ENCODE results near the gene ERBB4. TPM values are rescaled to one million over a fixed set of nuclear protein-coding genes. Genes with fewer than 3 reads are reported as not detected.

ERBB4 gene
- total and polyA plus RNA-seq, 2 of the 8 experiments (the other 6 are each of a cell fraction or from before 2014, with no cell fraction given) = 0.34 to 1.3 TPM

DNA sequence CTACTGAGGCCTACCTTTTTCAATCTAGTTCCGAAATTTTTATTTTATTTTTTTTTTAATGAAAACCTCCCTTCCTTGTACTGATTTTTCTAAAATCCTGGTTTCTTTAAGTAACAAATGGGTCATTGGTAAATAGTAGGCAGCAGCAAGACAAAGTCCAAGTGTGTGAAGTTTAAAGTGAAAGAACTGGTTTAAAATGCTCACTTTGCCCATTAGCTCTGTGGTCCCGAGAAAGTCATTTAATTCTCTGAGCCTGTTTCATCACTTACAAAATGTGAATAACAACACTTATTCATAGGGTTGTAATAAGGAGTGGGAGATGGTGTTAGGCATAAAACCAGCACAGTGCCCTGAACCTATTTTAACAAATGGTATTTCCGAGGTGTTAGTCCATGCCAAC is 426.2 kb downstream of the ERBB4 start:
- H4K5ac ChIP-seq (ENCODE audit: insufficient read length, low read depth, low read length) = no peak overlapping the region
- no peaks in the 10 kb centered on the region for H4K20me1 ChIP-seq (replicated peaks in 1 of 2; ENCODE audit: control insufficient read depth in 1 of 2, insufficient read depth in 2 of 2, low read length in 2 of 2)
- no peak overlapping the region for H2AK5ac ChIP-seq (ENCODE audit: low read depth, low read length)
- no peak overlapping the region for H2BK5ac ChIP-seq (ENCODE audit: low read depth, low read length)
- H2BK20ac ChIP-seq (ENCODE audit: low read length) = no peak overlapping the region
- H4K91ac ChIP-seq (replicated peaks; ENCODE audit: insufficient read length, low read length) = no peak overlapping the region
- H2AFZ ChIP-seq (ENCODE audit: low read length) = no peak overlapping the region
- H3K9me3 ChIP-seq (ENCODE audit: insufficient read depth in 2 of 2, low read depth in 1 of 2, low read length in 1 of 2) = no peaks in the 10 kb centered on the region
- H3K14ac ChIP-seq (ENCODE audit: insufficient read length) = no peak overlapping the region
- H3K79me1 ChIP-seq (ENCODE audit: low read depth, low read length) = no peaks in the 10 kb centered on the region
- no peaks in the 10 kb centered on the region for H3K27me3 ChIP-seq (replicated peaks in 1 of 4; ENCODE audit: control insufficient read depth in 3 of 4, extremely low read depth in 1 of 4, insufficient read depth in 3 of 4, low read length in 3 of 4)
- no peaks in the 10 kb centered on the region for H3K23me2 ChIP-seq (ENCODE audit: low read depth, low read length)
- ChIA-PET CTCF (ENCODE audit: partially characterized antibody) (interaction anchor here (1.1 to 1.3 kb wide), 2 partner anchors 10 to 107 kb away, joined by 3 to 5 read pairs; no protein-coding TSS in a partner anchor), POLR2A (ENCODE audit: partially characterized antibody) (interaction anchor here (0.6 kb wide), 1 partner anchor 626 kb away, joined by 3 read pairs; no protein-coding TSS in a partner anchor)
- H2BK12ac ChIP-seq (ENCODE audit: low read depth, low read length) = no peak overlapping the region
- TF ChIP-seq SIRT6 (IDR thresholded peaks at IDR 0.05; ENCODE audit: low read length) (no peak), JUN (IDR thresholded peaks at IDR 0.05; ENCODE audit: low read depth, low read length) (no peak), GABPA (IDR thresholded peaks at IDR 0.05; ENCODE audit: borderline replicate concordance, insufficient read depth, low read length) (no peak), PHF8 (conservative IDR thresholded peaks at IDR 0.05; ENCODE audit: low read depth, low read length) (no peak), FOSL1 (IDR thresholded peaks at IDR 0.05; ENCODE audit: insufficient read depth, low read depth, low read length) (no peak), BRCA1 (IDR thresholded peaks at IDR 0.05; ENCODE audit: low read depth, low read length) (no peak), CHD2 (IDR thresholded peaks at IDR 0.05; ENCODE audit: low read length) (no peak)
- no peaks in the 10 kb centered on the region for H3K79me2 ChIP-seq (ENCODE audit: control insufficient read depth in 1 of 2, insufficient read depth in 2 of 2, low read length in 2 of 2)
- no peak overlapping the region for H3K23ac ChIP-seq (ENCODE audit: insufficient read length)
- H3K4ac ChIP-seq (replicated peaks; ENCODE audit: insufficient read length, low read depth, low read length) = no peak overlapping the region
- no peak overlapping the region for H3K4me2 ChIP-seq (ENCODE audit: insufficient read depth in 1 of 2, low read depth in 2 of 2, low read length in 2 of 2)
- DNase-seq (ENCODE audit: low read depth in 1 of 2, low spot score in 2 of 2) (no peak), FAIRE-seq (no peak)
- H3K4me3 ChIP-seq (ENCODE audit: extremely low read depth in 1 of 4, insufficient read depth in 2 of 4, low read depth in 3 of 4, low read length in 4 of 4) = no peak overlapping the region
- no peak overlapping the region for H3K56ac ChIP-seq (replicated peaks; ENCODE audit: insufficient read length, low read depth, low read length)
- no peak overlapping the region for H3K27ac ChIP-seq (ENCODE audit: low read depth, low read length)
- peaks cover 0 to 15% (median 9%) of the 10 kb centered on the region in 4 experiments; a peak in 3 of 7 replicates for H3K4me1 ChIP-seq (replicated peaks in 1 of 4; ENCODE audit: control insufficient read depth in 3 of 4, insufficient read depth in 4 of 4, low read length in 3 of 4)
- no peaks in the 10 kb centered on the region for H3K36me3 ChIP-seq (ENCODE audit: control insufficient read depth in 2 of 4, insufficient read depth in 4 of 4, low read length in 3 of 4)
- no peak overlapping the region for H3K9ac ChIP-seq (replicated peaks in 1 of 4; ENCODE audit: extremely low read depth in 1 of 4, low read depth in 3 of 4, low read length in 3 of 4)
- WGBS, 2 experiments (ENCODE audit: extremely low coverage in 1 of 2, insufficient coverage in 1 of 2, insufficient read length in 1 of 2, insufficient replicate concordance in 2 of 2, low coverage in 1 of 2, low lambda C conversion rate in 2 of 2, missing lambda C conversion rate in 1 of 2) = 85% methylated on average over 3 of the region's 3 CpGs; no CpG with 5 or more reads in 1 of the 2 experiments
- H2BK120ac ChIP-seq (replicated peaks; ENCODE audit: low read depth, low read length) = no peak overlapping the region
- H3K18ac ChIP-seq (ENCODE audit: extremely low read depth, low read length) = no peak overlapping the region
- H4K8ac ChIP-seq (ENCODE audit: extremely low read depth, insufficient read depth, low read length) = no peak overlapping the region
- no peak overlapping the region for H2BK15ac ChIP-seq (ENCODE audit: low read length)
